ENCODE results near the gene CD8A. TPM values are rescaled to one million over a fixed set of nuclear protein-coding genes. Genes with fewer than 3 reads are reported as not detected.

Gene CD8A
- polyA plus RNA-seq, 1 of the 3 experiments (the other 2 are of a cell fraction): 0.05 TPM

DNA sequence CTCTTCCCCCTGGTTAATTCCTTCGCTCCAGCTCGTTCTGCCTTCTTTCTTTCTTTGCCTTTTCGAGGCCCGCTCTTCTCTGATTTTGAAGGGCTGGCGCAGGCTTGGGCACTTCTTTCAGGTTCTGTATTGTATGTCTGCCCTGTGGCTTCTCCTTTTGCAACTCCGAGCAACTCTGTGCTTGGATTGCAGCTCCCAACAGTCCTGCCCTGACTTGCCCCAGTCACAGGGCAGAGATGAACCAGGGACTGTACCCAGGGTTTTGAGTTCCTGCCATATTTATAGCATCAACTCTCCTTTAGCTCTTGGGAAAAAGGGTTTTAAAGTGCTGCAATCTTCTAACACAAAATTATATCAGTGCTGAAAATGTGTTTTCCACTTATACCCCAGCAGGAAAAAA is 31.1 kb upstream of the CD8A start:
- POLR2A ChIA-PET: no interaction called here
- H4K20me1 ChIP-seq (ENCODE audit: insufficient read depth): no peaks in the 10 kb centered on the region
- no peak overlapping the region for H3K27ac ChIP-seq (ENCODE audit: low read depth in 2 of 2, low read length in 1 of 2)
- no peak overlapping the region for H3K4me3 ChIP-seq (ENCODE audit: low read depth in 2 of 2, low read length in 1 of 2)
- H3K9ac ChIP-seq: no peak overlapping the region
- DNase-seq: no peak
- 65% methylated on average over 6 of the region's 6 CpGs for WGBS (ENCODE audit: low lambda C conversion rate)
- no peaks in the 10 kb centered on the region for H3K36me3 ChIP-seq (replicated peaks in 1 of 2; ENCODE audit: control insufficient read depth in 1 of 2, insufficient read depth in 2 of 2, low read length in 1 of 2)
- peaks cover 13% of the 10 kb centered on the region; the same call in 1 of the 2 replicates for H3K27me3 ChIP-seq (ENCODE audit: insufficient read depth)
- H3K9me2 ChIP-seq: no peaks in the 10 kb centered on the region
- no peak overlapping the region for H3K4me2 ChIP-seq
- H3F3A ChIP-seq (replicated peaks; ENCODE audit: insufficient read depth): no peaks in the 10 kb centered on the region
- CTCF ChIA-PET: interaction anchor here (1.0 to 1.2 kb wide), 2 partner anchors 8 to 13 kb away, joined by 3 to 5 read pairs; no protein-coding TSS in a partner anchor
- no peaks in the 10 kb centered on the region for H3K9me3 ChIP-seq
- H3K4me1 ChIP-seq (ENCODE audit: control insufficient read depth in 1 of 2, insufficient read depth in 2 of 2, low read depth in 1 of 2, low read length in 1 of 2): no peaks in the 10 kb centered on the region
- no peaks in the 10 kb centered on the region for H3K79me2 ChIP-seq (ENCODE audit: insufficient read depth)
- H2AFZ ChIP-seq (ENCODE audit: low read depth): no peak overlapping the region
- TF ChIP-seq FOXM1 (IDR thresholded peaks at IDR 0.05; ENCODE audit: low read depth) (no peak), NRF1 (IDR thresholded peaks at IDR 0.05; ENCODE audit: low read depth, low read length) (no peak), RFX5 (IDR thresholded peaks at IDR 0.05; ENCODE audit: low read length) (no peak), RCOR1 (IDR thresholded peaks at IDR 0.05; ENCODE audit: low read length) (no peak), CHD2 (IDR thresholded peaks at IDR 0.05; ENCODE audit: low read length, partially characterized antibody) (no peak), GABPA (IDR thresholded peaks at IDR 0.05; ENCODE audit: low read depth) (no peak)
- TF ChIP-seq, protein P1, sequence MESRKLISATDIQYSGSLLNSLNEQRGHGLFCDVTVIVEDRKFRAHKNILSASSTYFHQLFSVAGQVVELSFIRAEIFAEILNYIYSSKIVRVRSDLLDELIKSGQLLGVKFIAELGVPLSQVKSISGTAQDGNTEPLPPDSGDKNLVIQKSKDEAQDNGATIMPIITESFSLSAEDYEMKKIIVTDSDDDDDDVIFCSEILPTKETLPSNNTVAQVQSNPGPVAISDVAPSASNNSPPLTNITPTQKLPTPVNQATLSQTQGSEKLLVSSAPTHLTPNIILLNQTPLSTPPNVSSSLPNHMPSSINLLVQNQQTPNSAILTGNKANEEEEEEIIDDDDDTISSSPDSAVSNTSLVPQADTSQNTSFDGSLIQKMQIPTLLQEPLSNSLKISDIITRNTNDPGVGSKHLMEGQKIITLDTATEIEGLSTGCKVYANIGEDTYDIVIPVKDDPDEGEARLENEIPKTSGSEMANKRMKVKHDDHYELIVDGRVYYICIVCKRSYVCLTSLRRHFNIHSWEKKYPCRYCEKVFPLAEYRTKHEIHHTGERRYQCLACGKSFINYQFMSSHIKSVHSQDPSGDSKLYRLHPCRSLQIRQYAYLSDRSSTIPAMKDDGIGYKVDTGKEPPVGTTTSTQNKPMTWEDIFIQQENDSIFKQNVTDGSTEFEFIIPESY (IDR thresholded peaks at IDR 0.05; ENCODE audit: borderline replicate concordance, low read depth): no peak

DNA sequence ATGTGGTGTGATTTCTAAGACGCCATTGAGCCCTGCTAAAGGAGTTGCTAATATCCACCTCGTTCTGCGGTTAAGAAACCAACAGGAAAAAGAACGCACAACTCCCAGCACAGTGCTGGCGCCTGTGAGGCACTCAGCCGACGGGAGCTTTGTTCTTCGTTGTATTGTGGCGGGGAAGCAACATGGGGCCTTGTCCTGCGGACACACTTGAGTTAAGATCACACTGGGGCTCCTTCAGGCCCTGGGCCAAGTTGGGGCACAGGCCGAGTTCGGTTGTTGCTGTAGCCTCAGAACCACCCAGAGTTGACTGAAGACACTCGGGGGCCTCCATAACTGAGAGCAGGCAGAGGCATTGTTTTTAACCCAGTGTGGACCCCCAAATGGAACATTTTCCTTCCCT is 30.6 kb upstream of the CD8A start:
- no peak overlapping the region for H3K9ac ChIP-seq
- H4K20me1 ChIP-seq (ENCODE audit: insufficient read depth): no peaks in the 10 kb centered on the region
- H3K79me2 ChIP-seq (ENCODE audit: insufficient read depth): no peaks in the 10 kb centered on the region
- no peak overlapping the region for H3K27ac ChIP-seq (ENCODE audit: low read depth in 2 of 2, low read length in 1 of 2)
- POLR2A ChIA-PET: no interaction called here
- H3K9me3 ChIP-seq: no peaks in the 10 kb centered on the region
- no peak for DNase-seq
- no peaks in the 10 kb centered on the region for H3K4me1 ChIP-seq (ENCODE audit: control insufficient read depth in 1 of 2, insufficient read depth in 2 of 2, low read depth in 1 of 2, low read length in 1 of 2)
- no peak overlapping the region for H3K4me2 ChIP-seq
- H3K9me2 ChIP-seq: no peaks in the 10 kb centered on the region
- WGBS (ENCODE audit: low lambda C conversion rate): 69% methylated on average over 8 of the region's 13 CpGs
- H3K4me3 ChIP-seq (ENCODE audit: low read depth in 2 of 2, low read length in 1 of 2): no peak overlapping the region
- TF ChIP-seq JUND (IDR thresholded peaks at IDR 0.05) (no peak), GATA2 (CRISPR knock-in tag; IDR thresholded peaks at IDR 0.05) (no peak), CHD2 (IDR thresholded peaks at IDR 0.05; ENCODE audit: low read length, partially characterized antibody) (no peak)
- peaks cover 10% of the 10 kb centered on the region; the same call in 1 of the 2 replicates for H3K27me3 ChIP-seq (ENCODE audit: insufficient read depth)
- no peaks in the 10 kb centered on the region for H3K36me3 ChIP-seq (replicated peaks in 1 of 2; ENCODE audit: control insufficient read depth in 1 of 2, insufficient read depth in 2 of 2, low read length in 1 of 2)
- CTCF ChIA-PET: interaction anchor here (1.2 kb wide), 1 partner anchor 8 kb away, joined by 3 read pairs; no protein-coding TSS in a partner anchor
- no peaks in the 10 kb centered on the region for H3F3A ChIP-seq (replicated peaks; ENCODE audit: insufficient read depth)
- no peak overlapping the region for H2AFZ ChIP-seq (ENCODE audit: low read depth)

DNA sequence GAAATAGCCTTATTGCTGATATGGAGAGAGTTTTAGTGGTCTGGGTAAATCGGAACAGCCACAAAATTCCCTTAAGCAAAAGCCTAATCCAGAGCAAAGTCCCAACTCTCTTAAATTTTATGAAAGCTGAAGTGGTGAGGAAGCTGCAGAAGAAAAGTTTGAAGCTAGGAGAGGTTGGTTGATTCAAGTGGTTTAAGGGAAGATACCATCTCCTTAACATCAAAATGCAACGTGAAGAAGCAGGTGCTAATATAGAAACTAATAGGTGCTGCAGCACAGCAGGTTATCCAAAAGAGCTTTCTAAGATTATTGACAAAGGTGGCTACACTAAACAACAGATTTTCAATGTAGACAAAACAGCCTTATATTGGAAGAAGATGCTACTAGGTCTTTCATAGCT is 28.2 kb upstream of the CD8A start:
- POLR2A ChIA-PET: no interaction called here
- Histone ChIP-seq H3K27me3 (ENCODE audit: insufficient read depth) (no peaks in the 10 kb centered on the region), H3K9me2 (no peaks in the 10 kb centered on the region), H3K36me3 (replicated peaks in 1 of 2; ENCODE audit: control insufficient read depth in 1 of 2, insufficient read depth in 2 of 2, low read length in 1 of 2) (no peaks in the 10 kb centered on the region), H3F3A (replicated peaks; ENCODE audit: insufficient read depth) (no peaks in the 10 kb centered on the region), H3K79me2 (ENCODE audit: insufficient read depth) (no peaks in the 10 kb centered on the region), H3K4me2 (no peak overlapping the region), H3K4me1 (ENCODE audit: control insufficient read depth in 1 of 2, insufficient read depth in 2 of 2, low read depth in 1 of 2, low read length in 1 of 2) (no peaks in the 10 kb centered on the region), H2AFZ (ENCODE audit: low read depth) (no peak overlapping the region), H3K4me3 (ENCODE audit: low read depth in 2 of 2, low read length in 1 of 2) (no peak overlapping the region), H3K9me3 (no peaks in the 10 kb centered on the region), H3K27ac (ENCODE audit: low read depth in 2 of 2, low read length in 1 of 2) (no peak overlapping the region), H3K9ac (no peak overlapping the region), H4K20me1 (ENCODE audit: insufficient read depth) (no peaks in the 10 kb centered on the region)
- WGBS (ENCODE audit: low lambda C conversion rate): 52% methylated on average over 2 of the region's 2 CpGs
- CTCF ChIA-PET: interaction anchor here (2.3 kb wide), 1 partner anchor 11 kb away, joined by 9 read pairs; no protein-coding TSS in a partner anchor
- DNase-seq: no peak
- TF ChIP-seq TAF1 (IDR thresholded peaks at IDR 0.05; ENCODE audit: borderline replicate concordance, low read depth, low read length): no peak
- TF ChIP-seq, protein P2, sequence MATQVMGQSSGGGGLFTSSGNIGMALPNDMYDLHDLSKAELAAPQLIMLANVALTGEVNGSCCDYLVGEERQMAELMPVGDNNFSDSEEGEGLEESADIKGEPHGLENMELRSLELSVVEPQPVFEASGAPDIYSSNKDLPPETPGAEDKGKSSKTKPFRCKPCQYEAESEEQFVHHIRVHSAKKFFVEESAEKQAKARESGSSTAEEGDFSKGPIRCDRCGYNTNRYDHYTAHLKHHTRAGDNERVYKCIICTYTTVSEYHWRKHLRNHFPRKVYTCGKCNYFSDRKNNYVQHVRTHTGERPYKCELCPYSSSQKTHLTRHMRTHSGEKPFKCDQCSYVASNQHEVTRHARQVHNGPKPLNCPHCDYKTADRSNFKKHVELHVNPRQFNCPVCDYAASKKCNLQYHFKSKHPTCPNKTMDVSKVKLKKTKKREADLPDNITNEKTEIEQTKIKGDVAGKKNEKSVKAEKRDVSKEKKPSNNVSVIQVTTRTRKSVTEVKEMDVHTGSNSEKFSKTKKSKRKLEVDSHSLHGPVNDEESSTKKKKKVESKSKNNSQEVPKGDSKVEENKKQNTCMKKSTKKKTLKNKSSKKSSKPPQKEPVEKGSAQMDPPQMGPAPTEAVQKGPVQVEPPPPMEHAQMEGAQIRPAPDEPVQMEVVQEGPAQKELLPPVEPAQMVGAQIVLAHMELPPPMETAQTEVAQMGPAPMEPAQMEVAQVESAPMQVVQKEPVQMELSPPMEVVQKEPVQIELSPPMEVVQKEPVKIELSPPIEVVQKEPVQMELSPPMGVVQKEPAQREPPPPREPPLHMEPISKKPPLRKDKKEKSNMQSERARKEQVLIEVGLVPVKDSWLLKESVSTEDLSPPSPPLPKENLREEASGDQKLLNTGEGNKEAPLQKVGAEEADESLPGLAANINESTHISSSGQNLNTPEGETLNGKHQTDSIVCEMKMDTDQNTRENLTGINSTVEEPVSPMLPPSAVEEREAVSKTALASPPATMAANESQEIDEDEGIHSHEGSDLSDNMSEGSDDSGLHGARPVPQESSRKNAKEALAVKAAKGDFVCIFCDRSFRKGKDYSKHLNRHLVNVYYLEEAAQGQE (IDR thresholded peaks at IDR 0.05; ENCODE audit: low read depth, low read length): no peak
- no peak for TF ChIP-seq FOXJ3 (CRISPR knock-in tag; IDR thresholded peaks at IDR 0.05)
- TF ChIP-seq EZH2phosphoT487 (IDR thresholded peaks at IDR 0.05; ENCODE audit: borderline replicate concordance, low read depth): no peak
- no peak for TF ChIP-seq RAD21 (IDR thresholded peaks at IDR 0.05; ENCODE audit: low read length)
- no peak for TF ChIP-seq FOSL2 (IDR thresholded peaks at IDR 0.05; ENCODE audit: borderline replicate concordance, low read depth)
- TF ChIP-seq JUND (IDR thresholded peaks at IDR 0.05): no peak
- no peak for TF ChIP-seq NRF1 (IDR thresholded peaks at IDR 0.05; ENCODE audit: low read depth, low read length)
- TF ChIP-seq GATA2 (CRISPR knock-in tag; IDR thresholded peaks at IDR 0.05): no peak
- TF ChIP-seq, protein P3, sequence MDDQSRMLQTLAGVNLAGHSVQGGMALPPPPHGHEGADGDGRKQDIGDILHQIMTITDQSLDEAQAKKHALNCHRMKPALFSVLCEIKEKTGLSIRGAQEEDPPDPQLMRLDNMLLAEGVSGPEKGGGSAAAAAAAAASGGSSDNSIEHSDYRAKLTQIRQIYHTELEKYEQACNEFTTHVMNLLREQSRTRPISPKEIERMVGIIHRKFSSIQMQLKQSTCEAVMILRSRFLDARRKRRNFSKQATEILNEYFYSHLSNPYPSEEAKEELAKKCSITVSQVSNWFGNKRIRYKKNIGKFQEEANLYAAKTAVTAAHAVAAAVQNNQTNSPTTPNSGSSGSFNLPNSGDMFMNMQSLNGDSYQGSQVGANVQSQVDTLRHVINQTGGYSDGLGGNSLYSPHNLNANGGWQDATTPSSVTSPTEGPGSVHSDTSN (IDR thresholded peaks at IDR 0.05): no peak
